Measurements from ENCODE around the gene BLVRB. TPM values are rescaled to one million over a fixed set of nuclear protein-coding genes. Genes with fewer than 3 reads are reported as not detected.

Gene BLVRB
- total RNA-seq, 4 donors from 2014 or later: 146 to 209 (median 164) TPM

GRCh38 chr19:40499320-40499719, 33.8 kb upstream of the BLVRB start:
- Histone ChIP-seq H3K9me3 (no peaks in the 10 kb centered on the region), H3K36me3 (peaks cover 0 to 47% of the 10 kb centered on the region in 2 donors), H3K4me1 (no peaks in the 10 kb centered on the region), H3K4me3 (no peak overlapping the region), H3K27me3 (no peaks in the 10 kb centered on the region), H3K27ac (no peak overlapping the region)
- TF ChIP-seq POLR2AphosphoS5 (IDR thresholded peaks at IDR 0.05) (no peak), EP300 (IDR thresholded peaks at IDR 0.05) (no peak), CTCF (IDR thresholded peaks at IDR 0.05) (no peak), POLR2A (IDR thresholded peaks at IDR 0.05) (no peak)
- ATAC-seq: no peak
- WGBS, 2 donors (ENCODE audit: low coverage in 1 of 2): 100% methylated on average over 2 to 3 of the region's 5 CpGs

DNA sequence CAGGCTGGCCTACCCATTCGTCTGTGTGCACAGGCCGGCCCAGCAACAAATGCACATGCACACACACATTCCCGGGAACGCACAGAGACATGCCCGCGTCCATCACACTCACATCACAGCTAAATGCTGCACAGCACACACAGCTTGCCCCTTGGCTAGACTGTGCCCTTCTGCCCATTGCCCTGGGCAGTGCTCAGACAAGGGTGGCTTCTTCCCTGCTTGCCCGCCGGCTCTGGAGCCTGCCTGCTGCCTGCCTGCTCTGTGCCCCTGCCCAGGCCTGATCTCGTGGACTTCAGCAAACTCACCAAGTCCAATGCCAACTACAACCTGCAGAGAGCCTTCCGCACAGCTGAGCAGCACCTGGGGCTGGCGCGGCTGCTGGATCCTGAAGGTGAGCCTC, 31.7 kb upstream of the BLVRB start:
- TF ChIP-seq POLR2A (IDR thresholded peaks at IDR 0.05): no peak
- TF ChIP-seq CTCF (IDR thresholded peaks at IDR 0.05): no peak
- no peak for TF ChIP-seq EP300 (IDR thresholded peaks at IDR 0.05)
- H3K4me3 ChIP-seq: no peak overlapping the region
- no peaks in the 10 kb centered on the region for H3K27me3 ChIP-seq
- H3K36me3 ChIP-seq: peaks cover 0 to 59% of the 10 kb centered on the region in 2 donors
- no peaks in the 10 kb centered on the region for H3K4me1 ChIP-seq
- H3K9me3 ChIP-seq: no peaks in the 10 kb centered on the region
- WGBS, 2 donors (ENCODE audit: low coverage in 1 of 2): 71 to 93% methylated on average over 2 to 4 of the region's 12 CpGs
- no peak overlapping the region for H3K27ac ChIP-seq
- no peak for ATAC-seq

DNA sequence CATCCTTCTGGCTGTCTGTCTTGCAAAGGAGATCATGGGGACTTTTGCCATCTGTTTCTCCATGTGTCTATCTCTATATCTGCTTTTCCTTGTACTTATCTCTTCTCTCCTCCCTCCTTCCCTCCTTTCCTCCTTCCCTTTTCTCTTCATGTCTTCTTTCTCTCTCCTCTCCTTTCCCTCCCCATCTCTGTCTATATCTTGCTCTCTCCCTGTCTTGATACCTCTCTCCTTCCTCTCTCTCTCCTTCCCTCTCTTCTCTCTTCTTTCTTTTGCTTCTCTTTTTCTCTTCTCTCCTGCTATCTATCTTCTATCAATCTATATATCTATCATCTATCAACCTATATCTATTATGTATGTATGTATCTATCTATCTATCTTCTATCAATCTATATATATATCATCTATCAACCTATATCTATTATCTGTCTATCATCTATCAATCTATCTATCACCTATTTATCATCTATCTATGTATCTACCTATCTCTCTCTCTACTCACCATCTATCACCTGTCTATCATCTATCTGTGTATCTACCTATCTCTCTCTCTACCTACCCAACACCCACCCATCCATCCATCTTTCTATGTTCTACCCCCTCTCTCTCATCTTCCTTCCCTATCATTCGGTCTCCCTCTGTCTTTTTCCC, 28.8 kb upstream of the BLVRB start:
- 71 to 90% methylated on average over 1 of the region's 1 CpG for WGBS, 2 donors (ENCODE audit: low coverage in 1 of 2)
- Histone ChIP-seq H3K4me1 (no peaks in the 10 kb centered on the region), H3K4me3 (no peak overlapping the region), H3K27me3 (no peaks in the 10 kb centered on the region), H3K36me3 (peaks cover 0 to 55% of the 10 kb centered on the region in 2 donors), H3K27ac (no peak overlapping the region), H3K9me3 (no peaks in the 10 kb centered on the region)
- TF ChIP-seq CTCF (IDR thresholded peaks at IDR 0.05) (no peak), EP300 (IDR thresholded peaks at IDR 0.05) (no peak), POLR2AphosphoS5 (IDR thresholded peaks at IDR 0.05) (no peak)
- no peak for ATAC-seq

DNA sequence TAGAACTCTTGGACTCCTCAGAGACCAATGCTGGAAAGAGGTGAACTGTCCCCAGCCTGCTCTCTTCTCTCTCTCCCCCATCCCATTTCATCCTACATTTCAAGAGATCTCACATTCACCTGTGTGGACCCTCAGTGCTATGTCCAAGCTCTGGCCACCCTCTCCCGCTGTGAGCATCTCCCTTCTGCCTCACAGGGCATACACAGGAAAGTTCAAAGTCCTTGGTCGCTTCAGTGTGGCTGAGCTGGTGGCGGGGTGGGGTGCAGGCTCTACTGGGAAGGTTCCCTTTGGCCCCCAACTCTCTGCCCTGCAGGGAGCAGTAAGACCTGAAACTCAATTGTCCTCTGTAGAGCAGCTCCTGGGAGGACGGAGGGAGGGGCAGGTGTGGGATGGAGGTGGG, 28.2 kb upstream of the BLVRB start:
- no peak for ATAC-seq
- Histone ChIP-seq H3K9me3 (no peaks in the 10 kb centered on the region), H3K4me3 (no peak overlapping the region), H3K4me1 (no peaks in the 10 kb centered on the region), H3K27me3 (no peaks in the 10 kb centered on the region), H3K27ac (no peak overlapping the region), H3K36me3 (peaks cover 0 to 53% of the 10 kb centered on the region in 2 donors)
- WGBS, 2 donors (ENCODE audit: low coverage in 1 of 2): 71 to 72% methylated on average over 1 to 2 of the region's 4 CpGs
- TF ChIP-seq EP300 (IDR thresholded peaks at IDR 0.05): no peak
- TF ChIP-seq POLR2AphosphoS5 (IDR thresholded peaks at IDR 0.05): no peak
- TF ChIP-seq CTCF (IDR thresholded peaks at IDR 0.05): no peak
- TF ChIP-seq POLR2A (IDR thresholded peaks at IDR 0.05): no peak

DNA sequence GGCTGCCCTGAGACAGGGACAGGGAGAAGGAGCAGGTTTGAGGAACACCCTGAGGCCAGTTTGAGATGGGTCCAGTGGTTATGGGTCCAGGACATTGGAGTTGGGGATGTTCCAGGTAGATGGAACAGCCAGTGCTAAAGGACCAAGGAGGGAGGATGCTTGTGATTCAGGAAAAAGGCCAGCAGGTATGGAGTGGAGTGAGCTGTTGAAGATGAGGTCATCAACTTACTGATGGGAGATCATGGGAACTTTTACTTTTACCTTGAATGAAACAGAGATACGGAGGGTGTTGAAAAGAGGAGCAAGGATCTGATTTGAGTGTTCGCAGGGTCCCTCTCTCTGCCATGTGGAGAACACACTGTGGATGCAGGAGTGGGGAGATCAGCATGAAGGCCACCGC, 26.7 kb upstream of the BLVRB start:
- H3K36me3 ChIP-seq: peaks cover 0 to 41% of the 10 kb centered on the region in 2 donors
- no peak overlapping the region for H3K27ac ChIP-seq
- peaks cover 0 to 5% (median 0%) of the 10 kb centered on the region in 3 donors for H3K4me1 ChIP-seq
- H3K4me3 ChIP-seq: no peak overlapping the region
- H3K27me3 ChIP-seq: no peaks in the 10 kb centered on the region
- H3K9me3 ChIP-seq: no peaks in the 10 kb centered on the region
- no peak for ATAC-seq
- WGBS, 2 donors (ENCODE audit: low coverage in 1 of 2): 95 to 100% methylated on average over 2 of the region's 3 CpGs
- no peak for TF ChIP-seq POLR2AphosphoS5 (IDR thresholded peaks at IDR 0.05)
- no peak for TF ChIP-seq POLR2A (IDR thresholded peaks at IDR 0.05)
- TF ChIP-seq EP300 (IDR thresholded peaks at IDR 0.05): no peak
- no peak for TF ChIP-seq CTCF (IDR thresholded peaks at IDR 0.05)

Data from gastroesophageal sphincter (tissue), 4 donors.